ENCODE measurements around the gene CLSTN2. TPM values are rescaled to one million over a fixed set of nuclear protein-coding genes. Genes with fewer than 3 reads are reported as not detected.

CLSTN2 gene
- total RNA-seq, 2 donors from 2014 or later, result 0.82 to 1.3 TPM

DNA sequence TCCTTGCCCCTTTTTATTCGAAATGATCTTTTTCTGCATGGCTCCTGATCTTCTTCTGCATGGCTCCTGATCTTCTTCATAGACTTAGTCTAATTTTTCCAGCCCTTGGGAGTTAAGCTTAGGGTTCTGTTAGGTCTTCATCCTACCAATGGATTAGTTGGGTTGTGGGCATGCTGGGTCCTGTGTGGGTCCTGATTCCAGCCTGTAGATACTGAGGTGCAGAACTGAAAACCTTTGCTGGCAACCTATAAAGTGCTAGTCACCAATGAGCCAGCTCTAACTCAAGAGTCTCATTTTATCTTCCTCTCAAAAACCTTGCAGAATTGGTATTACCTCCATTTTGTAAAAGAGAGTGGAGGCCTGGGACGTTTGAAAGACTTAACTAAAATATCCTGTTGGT is 229.2 kb downstream of the CLSTN2 start:
- intact Hi-C loops (cut with DNase I), result no loop called here

DNA sequence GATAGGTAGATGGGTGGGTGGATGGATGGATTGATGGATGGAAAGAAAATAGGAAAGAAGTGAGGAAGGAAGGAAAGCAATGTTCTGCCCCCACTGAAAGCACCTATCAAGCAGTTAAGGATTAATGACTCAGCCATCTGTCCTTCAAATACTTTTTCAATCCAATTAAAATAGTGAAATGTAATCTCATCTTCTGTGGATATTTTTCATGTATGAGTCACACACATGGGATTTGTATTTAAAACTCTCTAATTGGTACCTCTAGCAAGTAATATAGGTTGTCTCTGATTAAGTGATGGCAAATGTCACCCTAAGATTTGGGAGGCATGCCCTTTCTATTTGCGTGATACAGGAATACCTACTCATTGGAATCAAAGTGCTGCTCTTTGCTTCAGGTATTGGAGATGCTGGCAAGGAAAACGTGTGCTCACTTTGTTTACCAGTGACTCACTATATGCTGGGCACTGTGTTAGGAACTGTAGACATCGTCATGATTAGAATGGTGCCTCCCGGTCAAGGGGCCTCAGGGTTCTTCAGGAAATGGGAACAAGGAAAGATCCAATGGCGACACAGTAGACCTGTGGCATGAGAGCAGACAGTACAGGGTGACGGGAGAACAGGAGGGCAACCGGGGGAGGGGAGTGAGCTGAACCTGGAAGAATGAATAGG is 230.1 kb downstream of the CLSTN2 start:
- no peaks in the 10 kb centered on the region for H3K27me3 ChIP-seq
- H3K36me3 ChIP-seq, result no peaks in the 10 kb centered on the region
- intact Hi-C loops (cut with DNase I), result no loop called here
- no peak for DNase-seq
- no peaks in the 10 kb centered on the region for H3K9me3 ChIP-seq
- H3K9ac ChIP-seq (ENCODE audit: low read depth in 2 of 2, low read length in 2 of 2), result no peak overlapping the region
- no peak overlapping the region for H3K27ac ChIP-seq
- TF ChIP-seq, protein P1, sequence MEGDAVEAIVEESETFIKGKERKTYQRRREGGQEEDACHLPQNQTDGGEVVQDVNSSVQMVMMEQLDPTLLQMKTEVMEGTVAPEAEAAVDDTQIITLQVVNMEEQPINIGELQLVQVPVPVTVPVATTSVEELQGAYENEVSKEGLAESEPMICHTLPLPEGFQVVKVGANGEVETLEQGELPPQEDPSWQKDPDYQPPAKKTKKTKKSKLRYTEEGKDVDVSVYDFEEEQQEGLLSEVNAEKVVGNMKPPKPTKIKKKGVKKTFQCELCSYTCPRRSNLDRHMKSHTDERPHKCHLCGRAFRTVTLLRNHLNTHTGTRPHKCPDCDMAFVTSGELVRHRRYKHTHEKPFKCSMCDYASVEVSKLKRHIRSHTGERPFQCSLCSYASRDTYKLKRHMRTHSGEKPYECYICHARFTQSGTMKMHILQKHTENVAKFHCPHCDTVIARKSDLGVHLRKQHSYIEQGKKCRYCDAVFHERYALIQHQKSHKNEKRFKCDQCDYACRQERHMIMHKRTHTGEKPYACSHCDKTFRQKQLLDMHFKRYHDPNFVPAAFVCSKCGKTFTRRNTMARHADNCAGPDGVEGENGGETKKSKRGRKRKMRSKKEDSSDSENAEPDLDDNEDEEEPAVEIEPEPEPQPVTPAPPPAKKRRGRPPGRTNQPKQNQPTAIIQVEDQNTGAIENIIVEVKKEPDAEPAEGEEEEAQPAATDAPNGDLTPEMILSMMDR (IDR thresholded peaks at IDR 0.05), result no peak
- H3K4me1 ChIP-seq, result no peaks in the 10 kb centered on the region
- H3K4me3 ChIP-seq, result no peak overlapping the region

More for the DNA sequence above, 229.2 kb downstream of the CLSTN2 start:
- no peaks in the 10 kb centered on the region for H3K36me3 ChIP-seq
- TF ChIP-seq, protein P1 (IDR thresholded peaks at IDR 0.05), result no peak
- H3K9ac ChIP-seq (ENCODE audit: low read depth in 2 of 2, low read length in 2 of 2), result no peak overlapping the region
- H3K4me1 ChIP-seq, result no peaks in the 10 kb centered on the region
- H3K9me3 ChIP-seq, result no peaks in the 10 kb centered on the region
- no peak overlapping the region for H3K27ac ChIP-seq
- no peaks in the 10 kb centered on the region for H3K27me3 ChIP-seq
- DNase-seq, result no peak
- H3K4me3 ChIP-seq, result no peak overlapping the region

DNA sequence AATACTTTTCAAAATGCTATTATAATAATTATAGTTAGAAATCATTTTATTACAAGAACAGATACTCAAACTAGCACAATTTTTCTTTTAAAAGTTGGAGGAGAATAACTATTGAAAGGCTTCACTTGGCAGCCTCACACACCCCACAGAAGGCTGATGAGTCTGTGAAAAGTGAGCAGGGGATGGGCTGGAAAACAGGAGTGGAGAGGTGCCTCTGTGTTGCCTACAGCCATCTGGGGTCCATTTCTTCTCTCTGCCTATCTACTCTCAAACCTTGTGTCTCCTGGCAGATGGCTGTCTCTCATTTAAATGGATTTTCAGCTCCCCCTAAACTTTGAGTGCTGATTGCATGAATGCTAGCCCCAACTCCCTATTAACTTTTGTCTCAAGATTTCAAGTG is 230.8 kb downstream of the CLSTN2 start:
- no peaks in the 10 kb centered on the region for H3K27me3 ChIP-seq
- H3K9me3 ChIP-seq, result no peaks in the 10 kb centered on the region
- H3K4me1 ChIP-seq, result no peaks in the 10 kb centered on the region
- intact Hi-C loops (cut with DNase I), result no loop called here
- TF ChIP-seq, protein P1 (IDR thresholded peaks at IDR 0.05), result no peak
- H3K9ac ChIP-seq (ENCODE audit: low read depth in 2 of 2, low read length in 2 of 2), result no peak overlapping the region
- no peak overlapping the region for H3K27ac ChIP-seq
- no peaks in the 10 kb centered on the region for H3K36me3 ChIP-seq
- H3K4me3 ChIP-seq, result no peak overlapping the region
- DNase-seq, result no peak

DNA sequence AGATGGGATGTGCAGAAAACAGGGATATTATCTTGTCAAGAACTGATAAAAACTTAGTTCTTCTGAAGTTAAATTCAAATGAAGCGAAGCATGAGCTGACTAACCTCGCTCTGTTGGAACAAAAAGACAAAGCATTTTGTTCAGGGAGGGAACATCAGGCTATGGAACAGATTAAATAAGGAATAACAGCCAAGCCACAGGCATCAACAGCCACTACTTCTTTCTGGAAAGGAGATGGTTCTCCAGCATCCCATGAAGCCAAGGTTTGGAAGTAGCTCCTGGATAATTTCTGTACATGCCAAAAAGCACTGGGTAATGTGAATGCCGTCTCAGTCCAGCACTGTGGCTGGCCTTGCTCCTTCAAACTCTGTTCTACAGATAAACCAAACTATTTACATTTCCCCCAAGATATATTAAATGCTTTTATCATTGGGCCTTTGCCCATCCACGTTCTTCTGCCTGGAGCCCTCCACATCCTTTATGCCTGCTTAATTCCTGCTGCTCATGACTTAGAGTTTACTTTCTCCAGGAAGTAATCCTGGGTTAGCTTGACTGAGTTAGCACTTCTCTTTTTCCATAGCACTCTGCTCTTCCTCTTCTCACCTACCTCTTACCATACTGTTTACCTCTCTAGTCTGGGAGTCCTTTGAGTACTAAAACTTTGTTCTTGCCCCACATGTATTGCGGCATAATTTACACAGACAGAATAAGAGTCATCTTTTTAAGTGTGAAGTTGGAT is 232.0 kb downstream of the CLSTN2 start:
- no peaks in the 10 kb centered on the region for H3K4me1 ChIP-seq
- H3K4me3 ChIP-seq, result no peak overlapping the region
- no peaks in the 10 kb centered on the region for H3K36me3 ChIP-seq
- DNase-seq, result no peak
- no peaks in the 10 kb centered on the region for H3K9me3 ChIP-seq
- H3K27me3 ChIP-seq, result no peaks in the 10 kb centered on the region
- no peak overlapping the region for H3K27ac ChIP-seq
- H3K9ac ChIP-seq (ENCODE audit: low read depth in 2 of 2, low read length in 2 of 2), result no peak overlapping the region
- TF ChIP-seq, protein P1 (IDR thresholded peaks at IDR 0.05), result no peak
- intact Hi-C loops (cut with DNase I), result no loop called here

DNA sequence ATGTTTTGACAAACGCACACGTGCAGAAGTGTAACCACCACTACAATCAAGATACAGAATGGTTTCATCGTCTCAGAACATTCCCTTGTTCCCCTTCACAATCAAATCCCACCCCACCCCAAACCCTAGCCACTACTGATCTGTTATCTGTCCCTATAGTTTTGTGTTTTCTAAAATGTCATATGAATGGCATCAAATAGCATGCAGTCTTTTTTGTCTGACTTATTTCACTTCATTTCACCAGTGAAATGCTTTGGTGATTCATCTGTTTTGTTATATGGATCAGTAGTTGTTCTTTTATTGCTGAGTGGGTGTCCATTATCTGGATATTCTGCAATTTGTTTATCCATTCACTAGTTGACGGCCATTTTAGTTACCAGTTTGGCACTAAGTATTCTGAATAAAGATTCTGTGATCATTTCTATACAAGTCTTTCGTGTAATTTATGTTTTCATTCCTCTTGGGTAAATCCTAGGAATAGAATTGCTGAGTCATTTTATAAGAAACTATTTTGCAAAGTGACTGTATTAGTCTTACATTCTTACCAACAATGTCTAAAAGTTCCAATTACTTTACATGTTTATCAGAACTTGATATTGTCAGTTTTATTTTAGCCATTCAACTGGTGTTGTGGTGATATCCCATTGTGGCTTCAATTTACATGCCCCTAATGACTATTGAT is 232.8 kb downstream of the CLSTN2 start:
- no peaks in the 10 kb centered on the region for H3K36me3 ChIP-seq
- no peaks in the 10 kb centered on the region for H3K27me3 ChIP-seq
- H3K4me1 ChIP-seq, result no peaks in the 10 kb centered on the region
- no peaks in the 10 kb centered on the region for H3K9me3 ChIP-seq
- H3K9ac ChIP-seq (ENCODE audit: low read depth in 2 of 2, low read length in 2 of 2), result no peak overlapping the region
- intact Hi-C loops (cut with DNase I), result no loop called here
- DNase-seq, result no peak
- TF ChIP-seq, protein P1 (IDR thresholded peaks at IDR 0.05), result no peak
- no peak overlapping the region for H3K27ac ChIP-seq
- H3K4me3 ChIP-seq, result no peak overlapping the region

Measured in colonic mucosa (tissue), 4 donors.